Neural progenitor cell (in vitro differentiated cells): ENCODE data around the gene BACE2. TPM values are rescaled to one million over a fixed set of nuclear protein-coding genes. Genes with fewer than 3 reads are reported as not detected.

Experiments used
- DNase-seq: peaks from one replicate; pipeline ENCODE4 v3.0.0-alpha.2; 2016; ENCODE audit warnings: low spot score
- H2AFZ ChIP-seq: fragments of 200-600 bp; sonication (generic); replicated peaks from 2 replicates; pipeline ENCODE4 v1.6.1; 2016; ENCODE audit warnings: antibody characterized with exemption
- H3F3A ChIP-seq: fragments of 200-600 bp; sonication (generic); 2 replicates; pipeline ENCODE4 v1.6.1; 2016; ENCODE audit warnings: antibody characterized with exemption, low read depth
- H3K27ac ChIP-seq: fragments of 200-600 bp; sonication (generic); 2 replicates; pipeline ENCODE4 v1.5.1; 2016; ENCODE audit warnings: mild to moderate bottlenecking
- H3K27me3 ChIP-seq: fragments of 200-600 bp; sonication (generic); 2 replicates; pipeline ENCODE4 v1.6.1; 2016; ENCODE audit warnings: mild to moderate bottlenecking, moderate library complexity
- H3K36me3 ChIP-seq: fragments of 200-600 bp; sonication (generic); 2 replicates; pipeline ENCODE4 v1.5.1; 2016
- H3K4me1 ChIP-seq: fragments of 200-600 bp; sonication (generic); 2 replicates; pipeline ENCODE4 v1.6.1; 2016; ENCODE audit warnings: mixed run types
- H3K4me2 ChIP-seq: fragments of 200-600 bp; sonication (generic); 2 replicates; pipeline ENCODE4 v1.6.1; 2016
- H3K4me3 ChIP-seq: fragments of 200-600 bp; sonication (generic); 2 replicates; pipeline ENCODE4 v1.5.1; 2016
- H3K79me2 ChIP-seq: fragments of 200-600 bp; sonication (generic); 2 replicates; pipeline ENCODE4 v1.6.1; 2016; ENCODE audit warnings: low read depth
- H3K9ac ChIP-seq: fragments of 200-600 bp; sonication (generic); 2 replicates; pipeline ENCODE4 v1.6.1; 2016
- H3K9me3 ChIP-seq: fragments of 200-600 bp; sonication (generic); 2 replicates; pipeline ENCODE4 v1.5.1; 2016; ENCODE audit warnings: low read depth
- H4K20me1 ChIP-seq: fragments of 200-600 bp; sonication (generic); 2 replicates; pipeline ENCODE4 v1.6.1; 2016; ENCODE audit warnings: low read depth
- H3K27ac Mint-ChIP-seq: 3 replicates; pipeline ENCODE4 v1.8.0; 2021; ENCODE audit warnings: mixed read lengths
- H3K27me3 Mint-ChIP-seq: 2 replicates; pipeline ENCODE4 v1.8.0; 2022; ENCODE audit warnings: low read depth, mild to moderate bottlenecking, inconsistent platforms, moderate library complexity, mixed read lengths; ENCODE audit not compliant: insufficient read depth
- H3K36me3 Mint-ChIP-seq: 3 replicates; pipeline ENCODE4 v1.8.0; 2021; ENCODE audit warnings: mixed read lengths
- H3K4me1 Mint-ChIP-seq: 3 replicates; pipeline ENCODE4 v1.8.0; 2021; ENCODE audit warnings: mixed read lengths
- H3K4me3 Mint-ChIP-seq: 3 replicates; pipeline ENCODE4 v1.8.0; 2021; ENCODE audit warnings: mild to moderate bottlenecking, moderate library complexity, mixed read lengths
- H3K9me3 Mint-ChIP-seq: 3 replicates; pipeline ENCODE4 v1.8.0; 2020; ENCODE audit warnings: mixed read lengths
- CTCF ChIP-seq: fragments of 200-600 bp; sonication (generic); IDR thresholded peaks from 2 replicates; pipeline ENCODE4 v1.5.1; 2017; ENCODE audit warnings: antibody characterized with exemption, mild to moderate bottlenecking
- EZH2 ChIP-seq: fragments of 200-600 bp; sonication (generic); IDR thresholded peaks from 2 replicates; pipeline ENCODE4 v1.6.1; 2017; ENCODE audit warnings: antibody characterized with exemption, mild to moderate bottlenecking, moderate library complexity
- EZH2phosphoT487 ChIP-seq: fragments of 200-600 bp; sonication (generic); IDR thresholded peaks from 2 replicates; pipeline ENCODE4 v1.6.1; 2017; ENCODE audit warnings: antibody characterized with exemption
- total RNA-seq: library from RNA; depleted of rRNA; stranded (reverse); fragments of >200 nt; gene quantifications from 2 replicates; pipeline ENCODE4 v1.2.3, GENCODE V29; 2015; ENCODE audit warnings: low replicate concordance

BACE2 gene
- total RNA-seq, 1 donor from 2014 or later: 0.15 TPM

GRCh38 chr21:41185802-41186201, 17.8 kb downstream of the BACE2 start:
- no peak overlapping the region for H3K27ac ChIP-seq
- H3K79me2 ChIP-seq: no peaks in the 10 kb centered on the region
- H3K4me1 ChIP-seq: peaks cover 8% of the 10 kb centered on the region
- no peaks in the 10 kb centered on the region for H3K36me3 ChIP-seq
- H3K9me3 ChIP-seq: peaks cover 8% of the 10 kb centered on the region
- H3K27me3 ChIP-seq: no peaks in the 10 kb centered on the region
- H4K20me1 ChIP-seq: no peaks in the 10 kb centered on the region
- Mint-ChIP-seq H3K36me3 (peaks cover 2% of the 10 kb centered on the region), H3K27ac (no peak overlapping the region), H3K4me3 (no peak overlapping the region), H3K27me3 (no peaks in the 10 kb centered on the region), H3K9me3 (peaks cover 13% of the 10 kb centered on the region), H3K4me1 (peaks cover 4% of the 10 kb centered on the region)
- no peak for DNase-seq
- no peak overlapping the region for H2AFZ ChIP-seq
- no peak overlapping the region for H3K4me2 ChIP-seq
- H3F3A ChIP-seq: no peaks in the 10 kb centered on the region
- H3K4me3 ChIP-seq: no peak overlapping the region
- TF ChIP-seq EZH2: no peak
- TF ChIP-seq CTCF: no peak
- no peak for TF ChIP-seq EZH2phosphoT487
- no peak overlapping the region for H3K9ac ChIP-seq

- no peak overlapping the region for H2AFZ ChIP-seq
- TF ChIP-seq EZH2phosphoT487 (no peak), CTCF (no peak)
- peaks cover 2% of the 10 kb centered on the region for H3K36me3 Mint-ChIP-seq
- peaks cover 4% of the 10 kb centered on the region for H3K9me3 Mint-ChIP-seq
- no peaks in the 10 kb centered on the region for H3K27me3 ChIP-seq
- no peak for DNase-seq
- peaks cover 8% of the 10 kb centered on the region for H3K4me1 ChIP-seq
- no peaks in the 10 kb centered on the region for H3F3A ChIP-seq
- H3K9ac ChIP-seq: no peak overlapping the region
- H3K27ac ChIP-seq: no peak overlapping the region
- H3K79me2 ChIP-seq: no peaks in the 10 kb centered on the region
- H3K27me3 Mint-ChIP-seq: no peaks in the 10 kb centered on the region
- H3K36me3 ChIP-seq: no peaks in the 10 kb centered on the region
- no peak overlapping the region for H3K4me3 ChIP-seq
- H3K4me1 Mint-ChIP-seq: peaks cover 4% of the 10 kb centered on the region
- H3K4me3 Mint-ChIP-seq: no peak overlapping the region
- peaks cover 8% of the 10 kb centered on the region for H3K9me3 ChIP-seq
- no peaks in the 10 kb centered on the region for H4K20me1 ChIP-seq
- no peak overlapping the region for H3K4me2 ChIP-seq
- H3K27ac Mint-ChIP-seq: no peak overlapping the region
Measured at GRCh38 chr21:41186755-41187536, 19.0 kb downstream of the BACE2 start.

GRCh38 chr21:41187537-41188025, 19.6 kb downstream of the BACE2 start:
- no peaks in the 10 kb centered on the region for H3K79me2 ChIP-seq
- H3K4me1 ChIP-seq: peaks cover 8% of the 10 kb centered on the region
- Mint-ChIP-seq H3K36me3 (peaks cover 2% of the 10 kb centered on the region), H3K27ac (no peak overlapping the region), H3K4me1 (peaks cover 4% of the 10 kb centered on the region), H3K4me3 (no peak overlapping the region), H3K27me3 (peaks cover 2% of the 10 kb centered on the region), H3K9me3 (peaks cover 4% of the 10 kb centered on the region)
- no peak overlapping the region for H2AFZ ChIP-seq
- no peak overlapping the region for H3K9ac ChIP-seq
- H3K36me3 ChIP-seq: no peaks in the 10 kb centered on the region
- H3K9me3 ChIP-seq: peaks cover 3% of the 10 kb centered on the region
- TF ChIP-seq EZH2: no peak
- H3K27ac ChIP-seq: no peak overlapping the region
- no peaks in the 10 kb centered on the region for H3K27me3 ChIP-seq
- DNase-seq: no peak
- H4K20me1 ChIP-seq: no peaks in the 10 kb centered on the region
- H3K4me2 ChIP-seq: no peak overlapping the region
- H3K4me3 ChIP-seq: no peak overlapping the region
- no peaks in the 10 kb centered on the region for H3F3A ChIP-seq
